Spinal cord (tissue), 10 donors: Measurements from ENCODE around the gene UBE3B. TPM values are rescaled to one million over a fixed set of nuclear protein-coding genes. Genes with fewer than 3 reads are reported as not detected.

ENCODE experiments used
- DNase-seq, 6 donors: peaks; one replicate each; pipeline versions ENCODE4 v3.0.0 to v3.0.0-alpha.2; 2013 to 2015; ENCODE audit warnings: low spot score in 6 of 6, low read depth in 4 of 6
- H3K27ac ChIP-seq: one replicate; pipeline ENCODE4 v1.5.1; 2013; ENCODE audit warnings: low read depth, low read length, control low read depth
- H3K27me3 ChIP-seq: one replicate; pipeline ENCODE4 v1.6.1; 2013; ENCODE audit warnings: low read length; ENCODE audit not compliant: control insufficient read depth, insufficient read depth
- H3K36me3 ChIP-seq: one replicate; pipeline ENCODE4 v1.6.1; 2013; ENCODE audit warnings: low read length; ENCODE audit not compliant: control insufficient read depth, insufficient read depth
- H3K4me1 ChIP-seq: one replicate; pipeline ENCODE4 v1.6.1; 2013; ENCODE audit warnings: low read length; ENCODE audit not compliant: control insufficient read depth, insufficient read depth
- H3K4me3 ChIP-seq: one replicate; pipeline ENCODE4 v1.5.1; 2013; ENCODE audit warnings: low read depth, low read length, control low read depth
- H3K9me3 ChIP-seq: one replicate; pipeline ENCODE4 v1.6.1; 2013; ENCODE audit warnings: low read length; ENCODE audit not compliant: control insufficient read depth, insufficient read depth
- WGBS: methylation state at CpG from one replicate; pipeline ENCODE4 v1.1.5; 2013; ENCODE audit warnings: missing lambda C conversion rate; ENCODE audit not compliant: insufficient coverage; 5-methylcytosine and 5-hydroxymethylcytosine counted together
- polyA plus RNA-seq, 2 donors: library from polyadenylated mRNA; unstranded; fragments of 120-200 nt; gene quantifications; one replicate each; pipeline ENCODE4 v1.2.1, GENCODE V29; 2013; ENCODE audit not compliant: insufficient read length in 2 of 2
- total RNA-seq, 2 donors: library from RNA; depleted of rRNA in 1 of 2; stranded (reverse); fragments of 120-200 nt in 1 of 2; fragments of >200 nt in 1 of 2; gene quantifications; one replicate each; pipeline versions ENCODE4 v1.2.3 to v1.2.4, GENCODE V29; 2013 to 2014
- donor health status: healthy.

UBE3B gene
- total and polyA plus RNA-seq, 4 donors: 25.7 to 30.2 (median 26.9) TPM

- no peak for DNase-seq
- Histone ChIP-seq H3K4me1 (peaks cover 13% of the 10 kb centered on the region), H3K27ac (no peak overlapping the region), H3K9me3 (no peaks in the 10 kb centered on the region), H3K36me3 (peaks cover 18% of the 10 kb centered on the region), H3K4me3 (no peak overlapping the region), H3K27me3 (no peaks in the 10 kb centered on the region)
- WGBS: no CpG with 5 or more reads among the region's 4 CpGs
Measured at GRCh38 chr12:109480356-109480755, 2.9 kb downstream of the UBE3B start.

- Histone ChIP-seq H3K4me1 (peaks cover 8% of the 10 kb centered on the region), H3K4me3 (no peak overlapping the region), H3K27ac (no peak overlapping the region), H3K27me3 (no peaks in the 10 kb centered on the region), H3K36me3 (peaks cover 28% of the 10 kb centered on the region), H3K9me3 (no peaks in the 10 kb centered on the region)
- no CpG with 5 or more reads among the region's 1 CpG for WGBS
- DNase-seq: no peak
Measured at GRCh38 chr12:109481863-109482262, 4.4 kb downstream of the UBE3B start.

DNA sequence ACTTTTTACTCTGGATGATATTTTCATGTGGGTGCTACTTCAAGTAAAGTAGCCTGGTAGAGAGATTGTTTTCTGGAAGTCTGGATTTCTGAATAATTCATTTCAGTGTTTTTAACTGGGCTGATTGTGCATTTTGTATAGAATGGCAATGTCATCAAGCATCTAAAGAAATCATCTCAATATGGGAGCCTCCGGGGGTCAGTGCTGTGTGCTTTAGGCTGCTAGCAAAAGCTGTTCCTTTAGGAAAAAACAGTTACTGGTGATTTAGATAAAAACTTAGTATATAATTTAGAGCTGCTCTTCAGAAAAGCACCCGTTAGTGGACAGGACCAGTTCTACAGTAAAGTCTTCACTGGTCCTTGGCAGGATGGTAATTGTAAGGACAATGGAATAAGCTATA, 5.1 kb downstream of the UBE3B start:
- no peak for DNase-seq
- Histone ChIP-seq H3K27ac (no peak overlapping the region), H3K27me3 (no peaks in the 10 kb centered on the region), H3K36me3 (peaks cover 34% of the 10 kb centered on the region), H3K4me1 (peaks cover 8% of the 10 kb centered on the region), H3K9me3 (no peaks in the 10 kb centered on the region), H3K4me3 (no peak overlapping the region)
- no CpG with 5 or more reads among the region's 2 CpGs for WGBS

- no peaks in the 10 kb centered on the region for H3K9me3 ChIP-seq
- peaks cover 36% of the 10 kb centered on the region for H3K36me3 ChIP-seq
- DNase-seq: no peak
- H3K4me3 ChIP-seq: no peak overlapping the region
- H3K27me3 ChIP-seq: no peaks in the 10 kb centered on the region
- 90% methylated on average over 2 of the region's 2 CpGs for WGBS
- H3K27ac ChIP-seq: no peak overlapping the region
- H3K4me1 ChIP-seq: peaks cover 8% of the 10 kb centered on the region
Measured at GRCh38 chr12:109482894-109483293, 5.5 kb downstream of the UBE3B start.

GRCh38 chr12:109483346-109483745, 5.9 kb downstream of the UBE3B start:
- H3K4me3 ChIP-seq: no peak overlapping the region
- no peak for DNase-seq
- 97% methylated on average over 4 of the region's 11 CpGs for WGBS
- H3K9me3 ChIP-seq: no peaks in the 10 kb centered on the region
- no peak overlapping the region for H3K27ac ChIP-seq
- H3K4me1 ChIP-seq: peaks cover 5% of the 10 kb centered on the region
- peaks cover 39% of the 10 kb centered on the region for H3K36me3 ChIP-seq
- H3K27me3 ChIP-seq: no peaks in the 10 kb centered on the region

DNA sequence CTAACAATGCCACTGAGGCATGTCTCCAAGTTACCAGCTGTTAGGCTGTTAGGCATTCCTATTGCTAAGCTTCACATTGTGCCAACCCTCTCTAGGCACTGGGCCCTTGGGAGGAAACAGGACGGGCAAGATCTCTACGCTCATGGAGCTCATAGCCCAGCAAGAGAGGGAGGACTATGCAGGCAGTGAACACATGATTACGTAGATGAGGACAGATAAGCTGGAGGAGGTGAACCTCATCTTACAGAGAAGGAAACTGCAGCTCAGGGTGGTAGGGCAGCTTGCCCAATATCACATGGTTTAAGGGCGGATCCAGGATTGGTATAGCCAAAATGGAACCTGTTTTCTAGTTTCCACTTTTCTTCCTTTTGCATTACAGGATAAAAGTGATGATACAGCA, 7.8 kb downstream of the UBE3B start:
- 98% methylated on average over 4 of the region's 4 CpGs for whole genome bisulfite sequencing
- Histone ChIP-seq H3K9me3 (no peaks in the 10 kb centered on the region), H3K36me3 (peaks cover 49% of the 10 kb centered on the region), H3K27me3 (no peaks in the 10 kb centered on the region), H3K4me1 (no peaks in the 10 kb centered on the region), H3K4me3 (no peak overlapping the region), H3K27ac (no peak overlapping the region)
- DNase-seq: no peak

DNA sequence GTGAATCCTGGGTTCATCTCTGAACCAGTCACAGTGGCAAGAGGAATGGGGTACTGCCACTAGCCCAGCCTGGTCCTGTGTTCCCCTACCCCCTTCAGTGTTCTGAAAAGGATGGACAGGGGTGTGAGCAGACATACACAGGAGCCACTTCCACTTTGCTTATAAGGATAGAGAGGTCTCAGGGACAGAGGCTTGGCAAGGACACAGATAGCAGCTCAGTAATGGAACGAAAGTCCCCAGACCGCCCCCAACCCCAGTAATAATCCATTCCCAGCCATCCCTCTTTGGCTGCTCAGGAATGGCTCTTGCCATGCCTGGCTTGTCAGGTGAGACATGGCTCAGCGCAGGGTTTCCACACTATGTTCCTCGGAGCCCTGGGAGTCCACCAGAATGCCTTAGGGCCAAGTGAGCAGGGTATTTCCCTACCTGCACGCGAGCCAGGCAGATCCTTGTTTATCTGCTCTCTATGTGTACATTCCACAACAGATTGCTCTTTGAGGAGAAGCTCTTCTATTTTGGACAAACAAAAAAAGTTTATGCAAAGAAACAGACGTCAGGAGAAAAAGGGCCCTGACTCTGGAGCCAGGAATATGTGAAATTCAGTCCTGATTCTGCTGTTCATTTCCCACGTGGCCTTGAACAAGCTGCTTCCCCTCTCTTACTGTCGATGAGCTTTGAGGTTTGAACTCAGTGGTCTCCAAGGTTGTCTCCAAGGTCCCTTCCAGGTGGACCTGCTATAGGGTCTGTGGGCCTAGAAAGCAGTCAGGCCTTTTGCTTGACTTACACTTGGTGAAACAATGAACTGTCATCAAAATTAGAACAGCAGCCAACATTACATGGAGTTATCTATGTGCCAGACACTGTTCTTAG, 10.0 kb downstream of the UBE3B start:
- no peak overlapping the region for H3K27ac ChIP-seq
- H3K36me3 ChIP-seq: peaks cover 52% of the 10 kb centered on the region
- no peaks in the 10 kb centered on the region for H3K4me1 ChIP-seq
- no peaks in the 10 kb centered on the region for H3K9me3 ChIP-seq
- 95% methylated on average over 9 of the region's 9 CpGs for WGBS
- no peak for DNase-seq
- no peak overlapping the region for H3K4me3 ChIP-seq
- H3K27me3 ChIP-seq: no peaks in the 10 kb centered on the region

GRCh38 chr12:109488051-109488665, 10.7 kb downstream of the UBE3B start:
- H3K4me3 ChIP-seq: no peak overlapping the region
- H3K36me3 ChIP-seq: peaks cover 53% of the 10 kb centered on the region
- H3K27ac ChIP-seq: no peak overlapping the region
- no peaks in the 10 kb centered on the region for H3K9me3 ChIP-seq
- no peaks in the 10 kb centered on the region for H3K4me1 ChIP-seq
- H3K27me3 ChIP-seq: no peaks in the 10 kb centered on the region
- 97% methylated on average over 6 of the region's 7 CpGs for WGBS
- DNase-seq: no peak

- H3K4me1 ChIP-seq: no peaks in the 10 kb centered on the region
- no peaks in the 10 kb centered on the region for H3K9me3 ChIP-seq
- peaks cover 47% of the 10 kb centered on the region for H3K36me3 ChIP-seq
- no peak for DNase-seq
- H3K27ac ChIP-seq: no peak overlapping the region
- WGBS: 93% methylated on average over 13 of the region's 14 CpGs
- no peaks in the 10 kb centered on the region for H3K27me3 ChIP-seq
- H3K4me3 ChIP-seq: no peak overlapping the region
Measured at GRCh38 chr12:109489016-109489954, 11.9 kb downstream of the UBE3B start.
